HG03025 (cell line): Measurements from ENCODE around the gene KLHL2.
"Not testable (repeated sequence)": the region's sequence is repeated elsewhere in the genome, so short reads cannot be mapped to it uniquely, and the experiment has no call there.

Experiments used
- ATAC-seq: cut with Tn5 transposase; IDR thresholded peaks from one replicate; pipeline ENCODE4 v1.9.1; 2021; ENCODE audit warnings: mild to moderate bottlenecking, moderate library complexity; ENCODE audit not compliant: unreplicated experiment, low FRiP score

Gene KLHL2

DNA sequence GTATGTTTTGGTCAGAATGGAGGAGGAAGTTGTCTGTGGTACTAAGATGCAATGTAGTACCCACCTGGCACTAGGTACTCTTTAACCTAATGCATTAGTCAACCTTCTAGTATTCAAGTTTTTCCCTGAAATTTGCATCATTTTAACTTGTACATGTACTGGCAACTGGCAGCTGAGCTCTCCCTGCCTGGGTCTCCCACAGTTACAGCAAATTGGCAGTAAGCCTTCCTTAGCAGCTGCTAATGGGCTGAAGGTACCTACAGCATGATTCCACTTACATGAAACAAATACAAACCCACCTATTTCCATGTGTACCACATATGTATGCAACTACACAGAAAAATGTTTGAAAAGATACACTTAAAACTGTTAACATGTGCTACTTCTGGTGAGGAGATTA lies 8.1 kb upstream of the KLHL2 start:
- ATAC-seq, result no peak

DNA sequence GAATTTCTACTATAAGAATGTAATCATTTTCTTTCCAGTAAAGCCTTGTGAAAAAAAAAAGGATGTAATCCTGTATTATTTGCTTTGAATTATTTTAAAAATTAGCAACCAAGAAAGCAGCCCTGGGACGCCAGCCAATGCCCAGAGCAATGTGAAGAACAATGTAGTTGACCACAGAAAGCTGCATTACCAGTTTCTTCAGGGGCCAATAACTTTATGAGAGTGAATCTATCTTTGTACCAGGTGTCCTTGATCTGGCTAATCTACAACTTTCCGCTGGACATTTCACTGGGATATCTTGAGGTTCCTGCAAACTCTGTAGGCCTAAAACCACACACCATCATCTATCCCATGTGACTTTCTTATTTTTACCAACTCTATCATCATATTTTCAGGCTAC lies 7.6 kb upstream of the KLHL2 start:
- ATAC-seq, result no peak

DNA sequence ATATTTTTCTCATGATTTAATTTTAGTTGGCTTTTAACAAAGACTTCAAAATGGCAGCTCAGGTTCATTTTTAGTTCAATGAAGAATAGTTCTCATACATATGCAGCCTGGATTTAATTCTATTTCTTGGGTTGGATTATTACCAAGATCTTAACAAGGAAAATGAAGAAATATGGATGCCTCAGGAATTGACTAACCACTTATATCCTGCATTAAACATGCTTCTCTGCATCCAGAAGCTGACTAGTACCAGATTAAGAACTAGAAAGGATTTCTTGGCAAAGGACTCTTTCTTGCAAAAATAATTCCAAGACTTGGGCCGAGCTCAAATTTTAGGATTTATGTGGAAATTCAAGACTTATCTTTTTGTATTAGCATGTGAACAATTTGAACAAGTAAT lies 5.6 kb upstream of the KLHL2 start:
- ATAC-seq, result no peak

- ATAC-seq, result no peak
These were observed 3.6 kb upstream of the KLHL2 start for GRCh38 chr4:165203541-165204461.

DNA sequence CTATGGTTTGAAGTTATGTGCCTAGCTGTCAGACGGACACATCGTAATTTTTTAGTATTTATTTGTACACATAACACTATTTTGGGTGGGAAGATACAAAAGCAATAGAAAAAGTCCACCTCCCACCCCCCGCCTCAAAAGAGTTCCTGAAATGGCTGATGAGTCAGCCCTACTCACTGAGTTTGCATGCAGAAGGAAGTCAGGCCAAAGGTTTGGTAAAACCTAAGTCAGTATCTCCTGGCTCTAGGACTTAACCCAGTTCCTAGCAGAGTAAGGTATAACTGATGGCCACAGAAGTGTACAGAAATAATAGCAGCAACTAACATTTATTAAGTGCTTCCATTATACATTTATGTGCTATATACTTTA lies 2.9 kb upstream of the KLHL2 start:
- ATAC-seq, result no peak

DNA sequence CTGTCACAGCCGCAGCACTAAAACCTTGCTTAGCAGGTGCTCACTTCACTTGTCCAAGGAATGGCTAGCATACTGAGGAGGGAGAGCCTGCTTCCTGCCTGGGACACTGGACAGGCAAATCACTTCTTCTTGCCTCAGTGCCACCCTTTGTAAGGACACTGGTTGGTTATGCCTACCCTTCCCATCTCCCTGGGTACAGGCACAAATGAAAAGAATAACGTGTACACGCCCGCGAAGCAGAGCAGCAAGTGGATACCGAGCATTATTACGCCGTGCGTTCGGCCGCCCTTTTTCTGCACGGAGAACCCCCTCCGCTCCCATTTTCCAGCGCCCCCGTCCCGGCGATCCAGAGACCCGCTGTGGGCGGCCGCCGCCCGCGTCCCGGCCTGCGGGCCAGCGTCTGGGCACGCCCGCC lies 338 bp upstream of the KLHL2 start:
- peak; percentile 22 for ATAC-seq

DNA sequence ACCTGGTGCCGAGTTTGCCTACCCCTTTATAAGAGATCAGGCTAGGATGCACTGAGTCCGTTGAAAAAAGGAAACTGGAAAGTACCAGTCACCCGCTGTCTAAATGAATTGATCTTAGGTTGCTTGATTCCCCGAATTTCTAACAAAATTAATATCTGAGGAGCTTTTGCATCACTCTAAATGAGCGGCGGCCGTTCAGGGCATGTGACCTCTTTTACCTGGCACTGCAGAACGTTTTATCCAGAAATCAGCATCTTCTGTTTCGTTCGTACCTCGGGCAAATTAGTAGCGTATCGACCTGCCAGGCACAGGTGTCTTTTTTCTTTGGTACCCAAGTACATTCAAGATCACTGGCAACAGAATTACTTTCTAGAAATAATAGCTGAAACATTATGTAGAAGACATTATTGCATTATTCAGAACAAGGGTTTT lies 876 bp downstream of the KLHL2 start:
- ATAC-seq, result peak; percentile 5

GRCh38 chr4:165208741-165209388 lies 1.5 kb downstream of the KLHL2 start:
- ATAC-seq, result no peak

GRCh38 chr4:165209796-165210195 lies 2.4 kb downstream of the KLHL2 start:
- ATAC-seq, result no peak

DNA sequence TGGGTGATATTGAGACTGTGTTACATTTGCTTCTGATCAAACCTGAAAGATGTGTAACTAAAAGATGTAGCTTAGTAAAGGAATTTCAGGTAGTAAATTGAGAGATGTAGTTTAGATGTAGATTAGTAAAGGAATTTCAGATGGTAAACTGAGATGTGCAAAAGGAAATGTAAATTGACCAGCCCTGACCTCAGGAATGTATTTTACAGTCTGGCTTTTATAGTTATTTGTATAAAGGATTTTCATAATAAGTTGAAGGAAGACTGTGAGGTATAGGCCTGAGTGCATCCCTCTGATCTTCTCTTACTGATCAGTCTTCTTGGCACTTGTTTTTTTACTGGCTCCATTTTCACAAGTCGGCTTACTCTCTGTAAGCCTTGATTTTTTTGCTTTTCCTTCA lies 3.2 kb downstream of the KLHL2 start:
- no peak for ATAC-seq

GRCh38 chr4:165212647-165213046 lies 5.3 kb downstream of the KLHL2 start:
- ATAC-seq, result not testable (repeated sequence)

GRCh38 chr4:165213404-165213803 lies 6.0 kb downstream of the KLHL2 start:
- ATAC-seq, result not testable (repeated sequence)

- ATAC-seq, result not testable (repeated sequence)
These were observed 6.8 kb downstream of the KLHL2 start for GRCh38 chr4:165213991-165214709.

GRCh38 chr4:165215034-165215751 lies 7.8 kb downstream of the KLHL2 start:
- peak; percentile 37 for ATAC-seq

DNA sequence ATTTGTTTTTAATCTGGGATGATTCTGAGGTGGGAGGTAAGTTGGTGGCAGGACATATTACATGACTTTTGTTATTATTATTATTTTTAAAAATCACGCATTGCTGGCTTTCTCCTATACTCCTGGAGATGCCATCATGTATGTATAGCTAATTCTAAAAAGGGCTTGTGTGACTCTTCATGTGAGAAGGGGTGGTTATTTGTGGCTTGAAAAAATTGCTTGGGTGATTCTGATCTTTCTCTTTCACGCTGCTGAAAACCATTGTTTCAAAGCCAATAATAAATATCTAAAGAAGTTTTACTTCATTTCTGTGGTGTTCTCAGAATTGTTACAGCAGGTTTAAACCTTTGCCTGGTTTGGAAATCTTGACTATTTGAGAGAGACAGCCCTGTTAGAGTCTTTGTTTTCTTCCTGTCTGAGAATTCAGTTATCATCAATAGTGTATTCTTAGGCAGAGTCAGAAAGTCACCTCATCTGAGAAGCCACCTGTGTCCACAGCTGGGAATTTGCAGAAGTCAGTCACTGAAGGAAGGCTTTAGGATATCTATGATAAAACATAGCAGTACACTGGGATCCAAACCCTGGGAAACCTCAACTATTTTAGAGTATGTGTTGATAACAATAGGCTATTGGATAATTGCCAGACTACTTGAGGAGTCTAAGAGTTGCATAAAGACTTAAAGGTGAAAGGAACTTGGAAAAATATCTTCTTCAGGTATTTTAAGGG lies 8.6 kb downstream of the KLHL2 start:
- peak; percentile 83 for ATAC-seq

DNA sequence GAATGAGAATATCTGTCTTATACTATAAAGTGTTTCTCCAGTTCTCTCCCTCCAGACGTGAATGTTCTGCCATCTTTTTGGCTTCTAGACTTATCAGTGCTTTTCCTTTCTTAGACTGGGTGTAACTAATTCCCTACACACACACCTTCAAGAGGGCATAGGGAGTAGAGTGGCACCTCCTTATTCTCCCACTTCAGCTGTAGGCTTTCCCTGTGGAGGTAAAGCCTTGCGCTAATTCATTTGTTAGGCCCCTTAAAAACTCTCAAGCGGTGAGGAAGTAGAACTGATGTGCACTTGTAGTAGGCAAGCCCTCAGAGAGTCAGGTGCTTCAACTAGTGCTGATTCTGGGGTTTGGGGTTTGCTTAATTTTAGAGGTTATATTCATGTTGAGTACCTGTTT lies 10.0 kb downstream of the KLHL2 start:
- ATAC-seq, result no peak

GRCh38 chr4:165221306-165221705 lies 13.9 kb downstream of the KLHL2 start:
- not testable (repeated sequence) for ATAC-seq

- ATAC-seq, result not testable (repeated sequence)
These were observed 14.8 kb downstream of the KLHL2 start for GRCh38 chr4:165221993-165222650.

DNA sequence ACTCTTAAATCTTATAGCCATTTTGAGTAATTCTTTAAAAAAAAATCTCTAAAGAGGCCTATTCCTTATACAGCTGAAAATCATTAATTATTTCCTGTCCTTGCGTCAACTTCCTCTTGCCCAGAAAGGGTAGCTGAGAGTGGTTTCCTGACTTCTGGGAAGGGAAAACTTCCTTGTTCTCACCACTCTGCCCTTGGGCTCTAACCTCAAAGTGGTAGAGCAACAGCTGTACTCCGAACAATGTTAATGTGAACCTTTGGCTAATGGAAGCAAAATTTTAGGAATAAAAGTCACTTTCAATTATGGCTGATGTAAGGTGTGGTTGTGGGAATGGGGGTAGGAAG lies 15.3 kb downstream of the KLHL2 start:
- no peak for ATAC-seq
